Endothelial cell of umbilical vein (primary cell): Measurements from ENCODE around the gene BTBD17. TPM values are rescaled to one million over a fixed set of nuclear protein-coding genes. Genes with fewer than 3 reads are reported as not detected.

Experiments used
- BruUV-seq: library from RNA; stranded (reverse); fragments of 400-500 nt; replicated peaks from 2 replicates; lab custom pipeline; 2021; lab: Mats Ljungman, UMichigan
- CTCF ChIA-PET: fragments of 300-600, 350-600 bp; sonication (Branson Sonifier 250); formaldehyde crosslinking; loops from one replicate; lab custom pipeline; 2021; ENCODE audit warnings: antibody characterized with exemption, inconsistent platforms; lab: Charles Lee
- POLR2A ChIA-PET: fragments of 300-600, 350-600 bp; sonication (Branson Sonifier 250); formaldehyde crosslinking; loops from one replicate; lab custom pipeline; 2021; ENCODE audit warnings: antibody characterized with exemption, inconsistent platforms; lab: Charles Lee
- DNase-seq: peaks from one replicate; pipeline ENCODE4 v3.0.0-alpha.2; 2011; ENCODE audit warnings: low read depth, low spot score
- FAIRE-seq: peaks from 2 replicates; lab custom pipeline; 2011; peaks lifted over from hg19 to GRCh38; lab: Jason Lieb, UNC
- H2AFZ ChIP-seq: 2 replicates; pipeline ENCODE4 v1.6.0; 2012; ENCODE audit warnings: low read depth, low read length, control low read depth, inconsistent platforms
- H3K27ac ChIP-seq: 2 replicates; pipeline ENCODE4 v1.5.1; 2011; ENCODE audit warnings: low read depth, mild to moderate bottlenecking, control low read depth, low read length, moderate library complexity; ENCODE audit not compliant: insufficient read depth
- H3K27me3 ChIP-seq, 2 experiments: 2 replicates each; pipeline versions ENCODE4 v1.6.0 to v1.6.1; 2011; ENCODE audit warnings: low read length in 2 of 2, mixed read lengths in 1 of 2; ENCODE audit not compliant: control insufficient read depth in 2 of 2, insufficient read depth in 2 of 2
- H3K36me3 ChIP-seq, 2 experiments: 2 replicates in 1 of 2; 3 replicates in 1 of 2; pipeline ENCODE4 v1.5.1; 2011; ENCODE audit warnings: low read length in 2 of 2, mild to moderate bottlenecking in 1 of 2, moderate library complexity in 1 of 2; ENCODE audit not compliant: control insufficient read depth in 2 of 2, insufficient read depth in 2 of 2; ENCODE audit errors: extremely low read depth in 1 of 2
- H3K4me1 ChIP-seq: 3 replicates; pipeline ENCODE4 v1.5.1; 2011; ENCODE audit warnings: mild to moderate bottlenecking, low read length; ENCODE audit not compliant: control insufficient read depth, insufficient read depth; ENCODE audit errors: extremely low read depth
- H3K4me2 ChIP-seq: 2 replicates; pipeline ENCODE4 v1.6.1; 2011; ENCODE audit warnings: low read length, control low read depth, mixed read lengths; ENCODE audit not compliant: insufficient read depth
- H3K4me3 ChIP-seq, 3 experiments: fragments of 200-600 bp in 1 of 3; sonication (generic), shearing (Covaris generic) in 1 of 3; replicated peaks in 1 of 3; 2 replicates each; pipeline ENCODE4 v1.5.1; 2011 to 2016; ENCODE audit warnings: control low read depth in 3 of 3, low read length in 3 of 3, mild to moderate bottlenecking in 2 of 3, inconsistent platforms in 1 of 3, low read depth in 1 of 3, moderate library complexity in 1 of 3; ENCODE audit not compliant: insufficient read depth in 1 of 3
- H3K79me2 ChIP-seq: 2 replicates; pipeline ENCODE4 v1.6.0; 2012; ENCODE audit warnings: low read length, inconsistent platforms; ENCODE audit not compliant: control insufficient read depth, insufficient read depth
- H3K9ac ChIP-seq: replicated peaks from 2 replicates; pipeline ENCODE3; 2011; ENCODE audit warnings: low read length, control low read depth; ENCODE audit not compliant: insufficient read depth; ENCODE audit errors: extremely low read depth
- H3K9me1 ChIP-seq: replicated peaks from 3 replicates; pipeline ENCODE4 v1.6.0; 2011; ENCODE audit warnings: mild to moderate bottlenecking, low read length; ENCODE audit not compliant: control insufficient read depth, insufficient read depth; ENCODE audit errors: extremely low read depth
- H3K9me3 ChIP-seq: replicated peaks from 2 replicates; pipeline ENCODE4 v1.5.1; 2012; ENCODE audit warnings: low read length, inconsistent platforms; ENCODE audit not compliant: control insufficient read depth, insufficient read depth
- H4K20me1 ChIP-seq: replicated peaks from 2 replicates; pipeline ENCODE3; 2011; ENCODE audit warnings: mild to moderate bottlenecking, low read length; ENCODE audit not compliant: control insufficient read depth, insufficient read depth; ENCODE audit errors: extremely low read depth
- CTCF ChIP-seq, 2 donors: IDR thresholded peaks; 1 replicate in 1 of 2; 2 replicates in 1 of 2; pipeline ENCODE4 v1.5.1; 2011; ENCODE audit warnings: low read length in 2 of 2, mild to moderate bottlenecking in 2 of 2, moderate library complexity in 2 of 2, control low read depth in 1 of 2, inconsistent platforms in 1 of 2, low read depth in 1 of 2; ENCODE audit not compliant: insufficient read depth in 1 of 2; ENCODE audit errors: extremely low read depth in 1 of 2
- EZH2 ChIP-seq: IDR thresholded peaks from 2 replicates; pipeline ENCODE4 v1.6.1; 2012; ENCODE audit warnings: borderline replicate concordance, low read depth, mild to moderate bottlenecking, moderate library complexity, low read length, inconsistent platforms; ENCODE audit not compliant: severe bottlenecking
- FOS ChIP-seq: IDR thresholded peaks from 2 replicates; pipeline ENCODE4 v1.6.1; 2011; ENCODE audit warnings: mild to moderate bottlenecking, low read length, moderate library complexity, borderline replicate concordance; ENCODE audit not compliant: insufficient read depth
- GATA2 ChIP-seq: IDR thresholded peaks from 2 replicates; pipeline ENCODE4 v1.7.0; 2011; ENCODE audit warnings: low read depth, mild to moderate bottlenecking, moderate library complexity, mixed read lengths, low read length; ENCODE audit not compliant: insufficient read length, insufficient read depth
- JUN ChIP-seq: IDR thresholded peaks from 2 replicates; pipeline ENCODE4 v1.6.1; 2011; ENCODE audit warnings: borderline replicate concordance, low read depth; ENCODE audit not compliant: insufficient read length, insufficient read depth
- MYC ChIP-seq: IDR thresholded peaks from one replicate; pipeline ENCODE4 v1.6.1; 2011; ENCODE audit warnings: mild to moderate bottlenecking, low read depth, low read length
- POLR2A ChIP-seq: IDR thresholded peaks from 2 replicates; pipeline ENCODE4 v1.6.1; 2012; ENCODE audit warnings: low read depth, mild to moderate bottlenecking, control low read depth, low read length
- POLR2AphosphoS5 ChIP-seq: IDR thresholded peaks from 2 replicates; pipeline ENCODE4 v1.6.1; 2012; ENCODE audit warnings: low read depth, mild to moderate bottlenecking, control low read depth, low read length, moderate library complexity; ENCODE audit not compliant: insufficient read depth
- dilution Hi-C: fragments of 300-500 bp; cut with MboI; formaldehyde crosslinking; loops from one replicate; pipeline ENCODE4 v1.15.0; 2019; ENCODE audit warnings: low sequenced_read_pairs; ENCODE audit not compliant: extremely low pct_ligation_motif_present
- intact Hi-C: fragments of 100-400 bp; cut with micrococcal nuclease; formaldehyde crosslinking; loops from one replicate; pipeline ENCODE4 v1.10.0; 2022
- polyA plus RNA-seq, 4 experiments: library from polyadenylated mRNA; depleted of rRNA in 3 of 4; stranded (reverse) in 3 of 4; unstranded in 1 of 4; fragments of >200 nt; gene quantifications; 2 replicates each; pipeline versions ENCODE4 v1.2.1 to v1.2.3, GENCODE V29; 2011 to 2012; ENCODE audit warnings: missing spikeins in 1 of 4
- total RNA-seq: library from RNA; stranded (reverse); gene quantifications from 2 replicates; pipeline ENCODE4 v1.2.3, GENCODE V29; 2021
- TF ChIP-seq, protein P1 (sequence below): IDR thresholded peaks from 2 replicates; pipeline ENCODE4 v1.6.1; 2011; ENCODE audit not compliant: insufficient read depth, insufficient read length

Gene BTBD17
- total and polyA plus RNA-seq, 2 donors (not counting 3 experiments of a cell fraction or from before 2014, with no cell fraction given): not detected

DNA sequence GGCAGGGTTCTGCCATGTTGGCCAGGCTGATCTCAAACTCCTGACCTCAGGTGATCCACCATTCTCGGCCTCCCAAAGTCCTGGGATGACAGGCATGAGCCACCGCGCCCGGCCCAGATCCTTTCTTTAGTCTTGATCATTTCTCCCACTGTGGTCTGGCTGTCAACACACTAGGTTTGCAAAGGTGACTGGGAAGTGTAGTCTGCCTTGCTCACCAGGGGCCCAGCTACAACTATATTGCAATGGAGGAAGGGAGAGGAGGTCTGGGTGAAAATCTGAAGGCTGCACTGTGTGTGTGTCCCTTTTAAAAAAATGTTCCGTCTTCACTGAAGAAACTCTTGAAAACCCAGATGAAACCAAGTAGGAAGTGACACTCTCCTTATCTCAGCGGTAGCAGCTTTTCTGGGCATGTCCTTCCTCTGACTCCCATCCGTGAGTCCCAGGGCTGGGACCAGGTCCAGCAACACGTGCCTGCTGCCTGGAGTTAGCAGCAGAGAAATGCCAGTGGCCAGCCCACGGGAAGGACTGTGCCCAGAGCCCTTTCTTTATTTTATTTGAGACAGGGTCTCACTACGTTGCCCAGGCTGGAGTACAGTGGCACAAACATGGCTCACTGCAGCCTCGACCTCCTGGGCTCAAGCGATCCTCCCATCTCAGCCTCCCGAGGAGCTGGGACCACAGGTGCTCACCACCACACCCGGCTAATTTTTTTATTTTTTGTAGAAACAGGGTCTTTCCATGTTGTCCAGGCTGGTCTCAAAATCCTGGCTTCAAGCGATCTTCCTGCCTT lies 53.5 kb downstream of the BTBD17 start:
- FAIRE-seq (peak; percentile 21), DNase-seq (peak; percentile 51)
- no peak overlapping the region for H3K9ac ChIP-seq
- dilution Hi-C loops: no loop called here
- ChIA-PET POLR2A (no interaction called here), CTCF (interaction anchor here (0.5 to 1.7 kb wide), 2 partner anchors 29 to 60 kb away, joined by 3 read pairs; no protein-coding TSS in a partner anchor)
- H4K20me1 ChIP-seq: no peaks in the 10 kb centered on the region
- H3K4me1 ChIP-seq: no peaks in the 10 kb centered on the region
- peaks cover 1% of the 10 kb centered on the region for H3K9me3 ChIP-seq
- intact Hi-C loops: no loop called here
- H3K9me1 ChIP-seq: no peaks in the 10 kb centered on the region
- H3K27me3 ChIP-seq: no peaks in the 10 kb centered on the region
- no TSS peak for BruUV-seq
- H2AFZ ChIP-seq: no peak overlapping the region
- no peak overlapping the region for H3K27ac ChIP-seq
- no peak for TF ChIP-seq POLR2AphosphoS5
- no peak for TF ChIP-seq FOS
- TF ChIP-seq POLR2A: no peak
- TF ChIP-seq, protein P1, sequence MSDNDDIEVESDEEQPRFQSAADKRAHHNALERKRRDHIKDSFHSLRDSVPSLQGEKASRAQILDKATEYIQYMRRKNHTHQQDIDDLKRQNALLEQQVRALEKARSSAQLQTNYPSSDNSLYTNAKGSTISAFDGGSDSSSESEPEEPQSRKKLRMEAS: peak; percentile 48
- TF ChIP-seq JUN: no peak
- TF ChIP-seq EZH2: no peak
- no peak for TF ChIP-seq MYC
- peak; percentile 76 for TF ChIP-seq GATA2
- no peak for TF ChIP-seq CTCF (IDR thresholded peaks at IDR 0.05; ENCODE audit: extremely low read depth in 1 of 2, insufficient read depth in 1 of 2, low read depth in 1 of 2, low read length in 2 of 2)
- H3K4me3 ChIP-seq: no peak overlapping the region
- H3K79me2 ChIP-seq: no peaks in the 10 kb centered on the region
- no peaks in the 10 kb centered on the region for H3K36me3 ChIP-seq
- no peak overlapping the region for H3K4me2 ChIP-seq

Other genes starting within 250 kb of the BTBD17 start
- gene RPL38, start 158.2 kb downstream of the BTBD17 start, total RNA-seq: 1,006 and 1,060 TPM in 2 replicates
- gene RPL38, start 158.2 kb downstream of the BTBD17 start, polyA plus RNA-seq: 256 and 366 TPM in 2 replicates
- gene TTYH2, start 148.3 kb downstream of the BTBD17 start, total RNA-seq: 0.75 and 1.1 TPM in 2 replicates
- gene TTYH2, start 148.3 kb downstream of the BTBD17 start, polyA plus RNA-seq: 1.7 and 2.0 TPM in 2 replicates
- gene DNAI2, start 87.6 kb downstream of the BTBD17 start, total RNA-seq: not detected in 2 replicates
- not detected in 2 replicates for gene DNAI2, start 87.6 kb downstream of the BTBD17 start, polyA plus RNA-seq
- gene KIF19, start 35.6 kb downstream of the BTBD17 start, total RNA-seq: 0.21 and 0.84 TPM in 2 replicates
- gene KIF19, start 35.6 kb downstream of the BTBD17 start, polyA plus RNA-seq: 0.10 and 0.11 TPM in 2 replicates
- gene GPR142, start 5.6 kb upstream of the BTBD17 start, total RNA-seq: not detected in 2 replicates
- gene GPR142, start 5.6 kb upstream of the BTBD17 start, polyA plus RNA-seq: not detected in 2 replicates
- not detected in 2 replicates for gene GPRC5C, start 70.2 kb upstream of the BTBD17 start, total RNA-seq
- not detected in 2 replicates for gene GPRC5C, start 70.2 kb upstream of the BTBD17 start, polyA plus RNA-seq
- not detected in 2 replicates for gene CD300A, start 104.8 kb upstream of the BTBD17 start, total RNA-seq
- gene CD300A, start 104.8 kb upstream of the BTBD17 start, polyA plus RNA-seq: not detected in 2 replicates
- gene CD300LB, start 169.6 kb upstream of the BTBD17 start, total RNA-seq: not detected in 2 replicates
- not detected in 2 replicates for gene CD300LB, start 169.6 kb upstream of the BTBD17 start, polyA plus RNA-seq
- gene CD300C, start 184.2 kb upstream of the BTBD17 start, total RNA-seq: not detected in 2 replicates
- gene CD300C, start 184.2 kb upstream of the BTBD17 start, polyA plus RNA-seq: not detected in 2 replicates
- not detected in 2 replicates for gene CD300H, start 205.6 kb upstream of the BTBD17 start, total RNA-seq
- not detected in 2 replicates for gene CD300H, start 205.6 kb upstream of the BTBD17 start, polyA plus RNA-seq
- gene CD300LD, start 230.4 kb upstream of the BTBD17 start, total RNA-seq: not detected in 2 replicates
- gene CD300LD, start 230.4 kb upstream of the BTBD17 start, polyA plus RNA-seq: not detected in 2 replicates